ENCODE data around the gene TENM3.
"Not testable (repeated sequence)": the region's sequence is repeated elsewhere in the genome, so short reads cannot be mapped to it uniquely, and the experiment has no call there.

TENM3 gene

DNA sequence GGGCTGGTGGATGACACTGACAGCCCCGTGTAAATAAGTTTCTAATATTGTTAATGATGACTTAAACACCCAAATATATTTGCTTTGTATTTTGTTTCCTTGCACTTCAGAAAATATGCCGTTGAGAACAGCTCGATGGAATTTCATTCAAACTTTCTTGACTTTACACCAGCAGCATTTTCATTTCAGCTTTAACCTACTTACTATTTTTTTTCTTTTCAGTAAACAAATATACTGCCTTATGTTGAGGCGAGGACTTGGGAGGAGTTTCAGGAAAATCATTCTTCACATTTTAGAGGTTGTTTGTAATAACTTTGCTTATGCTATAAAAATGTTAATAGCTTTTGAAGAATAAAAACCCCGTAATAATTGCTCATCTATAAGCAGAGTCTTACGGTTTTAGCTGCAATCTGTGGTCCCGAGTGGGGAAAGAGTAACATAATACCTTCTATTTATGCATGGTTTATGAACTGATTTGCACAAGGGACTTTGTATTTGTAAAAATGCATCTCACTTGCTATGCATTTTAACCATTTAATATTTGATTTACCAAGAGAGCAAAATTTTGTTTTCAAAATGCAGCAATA lies 14.1 kb upstream of the TENM3 start:
- no peak for DNase-seq

DNA sequence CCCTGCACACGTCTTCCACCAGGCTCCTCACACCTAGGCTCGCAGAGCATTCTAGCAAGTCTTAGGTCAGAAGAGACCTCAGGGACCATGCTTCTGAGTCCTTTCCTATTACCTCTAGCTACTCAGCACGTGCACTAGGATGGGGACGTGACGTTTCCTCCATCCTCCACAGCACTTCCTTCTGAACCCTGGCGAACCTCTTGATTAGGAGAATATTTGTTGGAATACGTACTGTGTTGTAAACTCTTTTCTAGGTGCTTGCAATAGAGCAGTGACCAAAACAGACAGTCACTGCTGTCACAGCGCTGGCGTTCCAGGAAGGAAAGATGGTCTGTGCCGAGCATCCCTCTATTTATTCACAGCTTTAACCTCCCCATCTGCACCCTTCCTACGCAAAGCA lies 12.9 kb upstream of the TENM3 start:
- DNase-seq, result no peak

DNA sequence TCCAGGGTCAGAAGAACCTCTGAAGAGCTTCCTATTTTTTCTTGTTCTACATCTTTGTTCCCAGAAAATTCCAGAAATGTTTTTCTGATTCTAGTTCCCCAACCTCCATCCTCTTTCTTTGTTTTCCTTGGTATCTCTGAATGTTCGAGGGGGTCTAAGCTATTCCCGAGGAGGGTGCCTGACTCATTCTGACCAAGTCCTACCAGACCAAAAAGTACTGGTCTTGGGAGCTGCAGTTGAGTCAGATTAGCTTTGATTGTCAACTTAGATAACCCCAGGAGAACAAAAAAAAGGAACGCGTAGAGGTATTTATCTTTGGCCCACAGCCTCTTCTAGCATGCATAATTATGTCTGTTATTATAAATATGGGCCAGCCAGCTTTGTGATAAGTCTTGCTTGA lies 12.1 kb upstream of the TENM3 start:
- no peak for DNase-seq

DNA sequence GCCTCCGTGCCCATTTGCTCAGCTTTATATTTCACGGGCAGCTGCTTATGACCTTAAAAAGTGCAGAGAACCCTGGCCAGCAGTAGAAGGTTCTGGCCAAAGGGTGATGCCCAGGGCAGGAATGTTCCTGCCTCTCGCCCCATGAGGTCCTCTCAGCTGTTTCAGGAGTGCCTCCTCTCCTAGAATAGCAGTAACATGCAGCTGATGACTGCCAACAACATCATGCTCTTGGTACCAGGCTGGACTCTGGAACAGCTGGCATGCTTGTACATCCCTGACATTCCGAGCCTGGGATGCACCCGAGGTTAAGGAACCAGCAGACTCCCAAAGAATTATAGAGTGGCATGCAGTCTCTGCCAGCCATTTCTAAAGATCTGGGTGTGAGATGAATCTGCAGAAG lies 11.7 kb upstream of the TENM3 start:
- DNase-seq, result no peak

DNA sequence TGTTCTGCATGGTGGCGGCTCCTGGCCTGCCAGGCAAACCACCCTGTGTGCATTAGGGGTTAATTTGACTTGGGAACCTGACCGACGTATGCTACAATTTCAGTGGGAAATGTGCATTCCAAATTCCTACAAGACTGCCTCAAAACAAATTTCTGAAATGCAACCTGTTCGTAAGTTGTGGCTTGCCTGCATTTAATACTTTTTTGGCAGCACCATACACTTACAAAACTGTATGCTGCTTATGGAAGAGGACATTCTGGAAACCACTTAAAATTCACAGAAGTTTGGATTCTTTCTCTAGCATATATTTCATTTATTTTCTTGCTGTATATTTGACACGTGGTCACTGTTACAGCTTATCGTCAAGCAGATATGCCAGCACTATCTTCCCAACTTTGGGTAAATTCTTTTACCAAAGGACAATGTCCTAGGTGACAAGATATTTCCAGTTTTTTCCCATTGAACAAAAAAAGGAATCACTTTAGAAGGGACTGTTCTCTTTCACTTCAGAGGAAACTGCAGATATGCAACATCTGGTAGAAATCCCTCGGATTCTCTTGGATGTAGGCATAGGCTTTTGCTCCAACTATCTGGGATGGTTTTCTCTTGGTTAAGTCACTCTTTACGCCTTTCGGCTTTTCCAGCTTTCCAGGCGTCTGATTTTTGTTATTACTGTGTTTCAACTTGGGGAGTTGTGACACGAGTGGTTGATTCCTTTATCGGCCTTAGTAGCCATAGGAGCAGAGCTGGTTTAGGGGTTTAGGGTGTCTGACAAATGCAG lies 9.7 kb upstream of the TENM3 start:
- no peak for DNase-seq

DNA sequence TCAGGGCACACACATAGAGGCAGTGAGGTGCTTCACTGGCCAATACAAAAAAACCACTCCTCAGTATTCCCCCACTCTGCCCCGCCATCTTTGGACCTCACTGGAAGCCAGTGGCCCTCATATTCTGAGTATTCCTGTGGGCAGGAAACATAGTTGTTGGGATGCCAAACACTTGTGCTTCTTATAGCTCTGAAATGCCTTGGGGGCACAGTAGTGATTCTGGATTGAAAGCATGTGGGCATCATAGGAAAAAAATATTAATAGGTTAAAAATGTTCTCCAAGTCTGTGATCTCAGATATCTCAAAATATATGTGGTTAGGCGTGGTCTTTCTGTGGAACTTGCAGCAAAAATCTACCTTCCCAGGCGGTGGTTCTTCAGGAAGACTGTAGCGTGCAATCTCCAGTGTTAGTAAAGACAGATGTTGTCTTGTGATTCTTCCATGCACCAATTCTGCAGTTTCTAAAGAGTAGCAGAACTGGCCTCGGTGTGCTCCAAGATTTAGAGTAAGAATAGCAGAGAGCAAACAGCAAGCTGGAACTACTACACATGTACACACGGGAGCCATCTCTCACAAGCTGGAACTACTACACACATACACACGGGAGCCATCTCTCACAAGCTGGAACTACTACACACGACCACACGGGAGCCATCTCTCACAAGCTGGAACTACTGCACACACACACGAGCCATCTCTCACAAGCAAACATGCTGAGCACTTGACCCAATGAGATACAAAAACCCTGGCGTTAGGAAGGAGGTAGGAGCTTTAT lies 8.0 kb upstream of the TENM3 start:
- DNase-seq, result no peak

DNA sequence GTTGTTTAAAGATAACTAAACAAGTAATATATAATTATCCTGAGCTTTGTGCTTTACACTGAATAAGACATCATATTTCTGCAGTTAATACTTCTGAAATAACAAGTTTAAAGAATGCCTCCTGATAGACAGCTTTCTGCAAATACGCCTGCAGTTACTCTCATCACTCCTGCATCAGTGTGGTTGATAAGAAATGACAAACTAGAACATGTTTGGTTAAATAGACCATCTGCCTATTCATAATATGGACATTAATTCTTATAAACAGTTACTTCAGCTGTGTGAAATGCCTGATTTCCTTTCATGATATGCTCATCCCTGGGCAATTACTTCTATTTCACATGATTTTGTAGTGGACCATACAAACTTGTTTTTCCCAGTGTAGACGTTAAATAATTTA lies 7.0 kb upstream of the TENM3 start:
- no peak for DNase-seq

DNA sequence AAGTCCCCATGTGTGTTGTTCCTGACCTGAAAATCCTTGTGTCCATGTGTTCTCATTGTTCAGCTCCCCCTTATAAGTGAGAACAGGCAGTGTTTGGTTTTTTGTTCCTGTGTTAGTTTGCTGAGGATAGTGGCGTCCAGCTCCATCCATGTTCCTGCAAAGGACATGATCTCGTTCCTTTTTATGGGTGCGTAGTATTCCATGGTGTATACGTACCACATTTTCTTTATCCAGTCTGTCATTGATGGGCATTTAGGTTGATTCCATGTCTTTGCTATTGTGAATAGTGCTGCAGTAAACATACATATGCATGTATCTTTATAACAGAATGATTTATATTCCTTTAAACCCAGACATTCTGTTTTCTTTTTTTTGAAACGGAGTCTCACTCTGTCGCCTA lies 6.2 kb upstream of the TENM3 start:
- DNase-seq, result not testable (repeated sequence)

DNA sequence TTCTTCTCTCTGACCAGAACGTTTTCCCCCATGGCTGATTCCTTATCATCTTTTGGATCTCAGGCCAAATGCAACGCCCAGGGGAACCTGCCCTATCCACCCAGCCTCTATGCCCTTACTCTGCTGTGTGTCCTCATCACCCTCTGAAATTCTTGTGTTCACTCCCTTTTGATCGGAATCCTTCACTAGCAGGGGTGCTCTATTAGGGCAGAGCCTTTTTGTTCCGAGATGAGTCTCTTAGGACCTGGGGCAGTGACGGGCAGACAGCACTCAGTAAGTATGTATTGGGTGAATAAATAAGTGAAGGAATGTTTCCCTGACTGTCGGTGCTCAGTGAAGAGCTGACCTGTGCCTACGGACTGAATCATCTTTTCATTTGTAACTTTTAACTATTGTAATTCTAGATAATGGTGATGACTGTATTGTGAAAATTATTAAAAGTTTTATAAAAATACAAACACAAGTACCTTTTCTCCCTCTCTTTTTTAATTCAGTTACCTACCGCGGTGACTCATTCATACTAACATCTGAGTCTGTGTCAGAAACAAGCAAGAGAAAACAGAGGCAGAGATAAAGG lies 4.8 kb upstream of the TENM3 start:
- DNase-seq, result no peak

DNA sequence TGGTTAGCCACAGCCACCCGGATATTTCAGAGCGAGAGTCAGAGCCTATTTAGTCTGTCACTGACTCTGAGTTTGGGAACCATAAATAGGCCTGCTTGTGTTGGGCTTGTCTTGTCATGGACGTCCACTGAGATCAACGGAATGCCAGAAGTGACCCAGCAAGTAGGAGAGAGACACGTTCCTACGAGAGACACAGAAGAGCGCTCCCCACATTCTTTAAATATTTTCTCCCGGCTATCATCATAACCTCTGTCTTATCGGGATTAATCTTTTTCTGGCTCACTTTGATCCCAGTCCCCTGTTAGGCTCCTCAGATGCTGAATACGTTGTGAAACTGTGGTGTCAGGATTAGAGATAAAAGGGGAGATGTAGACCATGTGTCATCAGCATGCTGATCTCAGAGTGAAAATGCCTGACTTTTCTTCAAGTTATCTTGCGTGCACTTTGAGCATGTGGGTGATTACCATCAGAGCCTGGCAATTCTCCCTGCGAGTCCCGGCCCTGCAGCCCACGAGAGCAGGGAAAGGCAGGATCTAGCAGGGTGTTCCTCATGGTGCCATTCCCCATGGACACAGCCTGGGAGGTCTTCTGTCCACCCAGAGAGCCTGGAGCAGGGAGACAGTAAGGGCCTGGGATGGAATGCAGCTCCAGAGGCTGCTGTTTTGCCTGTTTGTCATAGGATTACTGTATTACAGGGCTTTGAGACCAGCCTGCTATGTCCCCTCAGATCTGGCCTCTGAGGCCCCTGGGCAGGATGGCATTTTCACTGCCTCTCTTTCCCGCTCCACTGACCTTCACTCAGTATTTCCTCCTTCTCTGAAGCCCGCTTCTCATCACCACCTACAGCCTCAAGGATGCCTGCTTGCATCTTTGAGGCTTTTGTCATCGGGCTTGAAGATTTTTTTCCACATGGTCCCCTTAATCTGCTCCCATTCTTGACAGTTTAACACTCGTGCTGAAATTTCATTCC lies 2.8 kb upstream of the TENM3 start:
- DNase-seq, result no peak

DNA sequence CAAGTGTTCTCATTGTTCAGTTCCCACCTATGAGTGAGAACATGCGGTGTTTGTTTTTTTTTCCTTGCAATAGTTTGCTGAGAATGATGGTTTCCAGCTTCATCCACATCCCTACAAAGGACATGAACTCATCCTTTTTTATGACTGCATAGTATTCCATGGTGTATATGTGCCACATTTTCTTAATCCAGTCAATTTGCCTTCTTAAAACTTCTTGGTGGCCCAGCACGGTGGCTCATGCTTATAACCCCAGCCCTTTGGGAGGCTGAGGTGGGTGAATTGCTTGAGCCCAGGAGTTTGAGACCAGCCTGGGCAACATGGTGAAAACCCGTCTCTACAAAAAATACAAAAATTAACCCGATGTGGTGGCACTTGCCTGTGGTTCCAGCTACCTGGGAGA lies 942 bp upstream of the TENM3 start:
- DNase-seq, result not testable (repeated sequence)

DNA sequence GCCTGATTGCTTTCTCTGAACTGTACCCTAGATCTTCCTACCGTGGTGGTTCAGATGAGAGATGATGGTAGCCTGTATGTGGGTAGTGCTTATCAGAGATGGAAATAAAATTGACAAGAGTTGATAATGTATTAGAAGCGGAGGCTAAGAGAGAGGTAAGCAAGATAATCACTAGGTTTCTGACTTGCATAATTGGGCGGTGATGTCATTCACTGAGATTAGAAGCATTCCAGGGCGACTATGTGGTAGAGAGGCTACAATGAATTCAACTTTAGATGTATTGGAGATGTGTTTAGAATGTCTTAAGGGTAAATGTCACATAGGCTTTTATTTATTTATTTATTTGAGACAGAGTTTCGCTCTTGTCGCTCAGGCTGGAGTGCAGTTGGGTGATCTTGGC lies 415 bp upstream of the TENM3 start:
- DNase-seq, result no peak

DNA sequence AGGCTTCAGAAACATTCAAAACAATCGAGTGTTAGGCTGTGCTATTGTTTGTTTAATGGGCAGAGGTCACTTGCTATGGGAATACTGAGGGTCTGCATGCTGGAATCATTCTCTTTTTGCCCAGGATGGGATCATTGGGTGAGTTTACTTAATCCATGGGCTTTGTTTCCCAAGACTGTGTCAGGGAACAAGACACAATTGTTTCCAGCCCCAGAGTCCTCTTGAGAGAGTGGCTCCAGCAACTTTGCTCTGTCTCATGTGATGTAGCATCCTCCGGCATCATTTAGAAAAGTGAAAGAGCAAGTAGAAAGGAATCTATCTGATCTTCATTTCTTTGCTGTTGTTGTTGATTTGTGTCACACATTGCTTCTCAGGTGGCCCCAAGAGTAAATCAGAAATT lies 1.8 kb downstream of the TENM3 start:
- DNase-seq, result no peak

DNA sequence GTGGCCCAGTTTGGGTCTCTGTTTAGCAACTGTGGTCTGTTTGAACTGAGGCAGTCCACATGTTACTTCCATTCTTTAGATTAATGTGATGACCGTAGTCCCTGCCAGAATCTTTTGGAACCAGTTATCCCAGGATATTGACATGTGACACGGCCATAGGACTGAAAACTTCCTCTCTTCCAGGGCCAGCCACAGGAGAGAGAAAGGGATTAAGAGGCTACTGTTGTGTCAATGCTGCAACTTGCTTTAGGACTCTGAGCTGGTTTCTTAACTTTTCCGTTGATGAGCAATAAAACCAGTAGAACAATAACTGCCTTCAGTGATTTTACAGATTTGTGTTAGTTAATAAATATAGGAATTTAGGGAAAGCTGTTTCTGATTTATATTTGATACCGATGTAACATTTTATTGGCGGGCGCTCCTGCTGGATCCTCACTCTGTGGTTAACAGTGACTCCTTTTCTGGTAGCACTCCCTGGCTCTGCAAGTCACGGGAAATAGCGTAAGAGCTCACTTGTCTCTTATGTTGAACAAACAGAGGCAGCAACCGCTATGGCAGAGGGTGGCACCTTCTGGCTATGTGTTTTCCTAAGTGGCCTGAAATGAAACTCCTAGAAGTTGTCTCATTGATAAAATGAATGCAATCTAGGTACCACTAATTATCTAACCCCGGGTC lies 2.5 kb downstream of the TENM3 start:
- DNase-seq, result no peak

DNA sequence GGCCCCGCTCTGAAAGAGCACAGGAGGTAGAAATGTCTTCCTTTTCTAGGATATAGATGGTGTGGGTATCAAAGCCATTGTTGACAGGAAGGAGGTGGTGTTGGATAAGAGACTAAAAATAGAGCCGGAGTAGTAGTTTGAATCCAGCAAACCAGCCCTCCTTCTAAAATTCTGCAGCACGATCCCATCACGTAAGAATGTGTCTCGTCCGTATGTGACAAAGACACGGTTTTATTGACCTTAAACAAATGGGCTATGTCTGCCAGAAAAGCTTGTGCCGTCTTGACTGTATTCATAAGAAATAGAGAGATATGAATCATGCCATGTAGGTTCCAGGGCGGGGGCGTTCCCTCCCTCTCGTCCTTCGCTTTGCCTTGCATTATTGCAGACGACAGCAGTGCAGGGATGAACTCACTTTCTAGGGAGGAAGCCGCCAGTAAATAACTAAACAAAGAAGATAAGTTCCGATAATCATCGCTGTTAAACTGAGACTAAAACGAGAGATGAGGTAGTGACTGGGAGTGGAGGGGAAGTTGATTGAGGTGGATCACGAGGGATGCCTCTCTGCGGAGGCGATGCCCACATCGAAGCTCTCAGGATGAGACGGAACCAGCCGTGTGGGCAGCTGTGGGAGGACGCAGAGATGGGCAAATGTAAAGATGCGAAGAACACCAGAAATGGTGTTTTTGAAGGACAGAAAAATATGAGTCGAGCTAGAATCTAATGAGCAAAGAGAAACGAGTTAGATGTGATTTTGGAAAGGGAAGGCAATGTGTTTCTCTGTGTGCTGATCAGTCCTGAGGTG lies 3.4 kb downstream of the TENM3 start:
- DNase-seq, result no peak

DNA sequence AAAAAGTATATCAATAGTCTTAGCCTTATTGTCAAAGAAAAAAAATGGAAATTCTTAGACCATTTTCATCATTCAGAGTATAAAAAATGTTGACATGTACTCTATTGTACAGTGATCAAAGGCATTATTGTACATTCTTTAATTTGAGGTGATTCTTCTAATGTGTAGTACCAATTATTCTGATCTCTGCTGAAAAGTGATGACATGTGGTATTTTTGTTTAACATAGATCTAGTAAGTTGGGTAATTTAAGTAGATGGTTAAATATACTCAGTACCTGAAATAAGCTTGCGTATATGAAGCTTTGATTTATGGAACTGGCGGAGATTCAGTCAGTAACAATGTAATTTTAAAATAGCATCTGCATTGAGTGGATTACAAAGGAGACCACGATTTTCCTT lies 5.1 kb downstream of the TENM3 start:
- DNase-seq, result no peak

DNA sequence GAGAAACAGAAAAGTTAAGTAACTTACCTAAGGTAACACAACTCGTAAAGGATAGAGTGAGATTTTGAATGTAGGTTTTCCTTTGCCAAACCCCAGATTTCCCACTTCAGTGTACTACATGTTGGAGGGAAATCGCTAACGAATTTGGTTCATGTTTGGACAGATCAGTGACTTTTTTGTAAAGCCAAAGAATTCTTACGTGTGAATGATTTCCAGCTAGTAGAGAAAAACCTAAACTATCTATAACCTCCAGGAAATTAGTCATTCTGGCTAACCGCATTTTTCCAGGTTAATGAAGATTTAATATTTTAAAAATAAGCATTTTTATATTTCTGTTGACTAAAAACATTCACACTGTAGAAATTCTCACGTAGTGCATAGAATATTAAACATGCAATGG lies 7.2 kb downstream of the TENM3 start:
- DNase-seq, result no peak

DNA sequence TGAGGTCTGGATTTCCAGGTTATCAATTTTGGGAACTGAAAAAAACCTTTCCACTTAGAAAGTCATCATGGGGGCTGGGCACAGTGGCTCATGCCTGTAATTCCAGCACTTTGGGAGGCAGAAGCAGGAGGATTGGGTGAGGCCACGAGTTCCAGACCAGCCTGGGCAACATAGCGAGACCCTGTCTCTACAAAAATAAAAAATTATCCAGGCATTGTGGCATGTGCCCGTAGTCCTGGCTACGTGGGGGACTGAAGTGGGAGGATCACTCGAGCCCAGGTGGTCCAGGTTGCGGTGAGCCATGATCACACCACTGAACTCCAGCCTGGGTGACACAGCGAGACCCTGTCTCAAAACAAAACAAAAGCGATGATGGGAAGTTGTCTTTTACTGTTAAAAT lies 7.9 kb downstream of the TENM3 start:
- DNase-seq, result no peak

DNA sequence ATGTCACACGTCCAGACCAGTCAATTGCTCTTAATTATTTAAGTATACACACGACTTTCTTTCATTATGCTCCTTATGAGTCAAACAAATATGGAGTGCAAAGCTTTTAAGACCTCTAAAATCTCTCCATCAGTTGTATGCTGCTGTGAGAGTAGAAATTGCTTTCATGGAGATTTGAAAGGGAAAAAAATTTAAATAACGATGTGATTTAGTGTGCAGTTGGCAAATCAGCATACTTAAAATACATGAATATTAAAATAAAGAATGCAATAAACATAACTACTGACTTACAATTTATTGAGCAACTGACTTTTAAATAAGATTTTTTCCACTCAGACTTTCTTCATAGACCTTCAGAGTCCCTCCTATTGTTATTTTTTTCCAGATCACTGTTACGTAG lies 9.0 kb downstream of the TENM3 start:
- DNase-seq, result no peak

DNA sequence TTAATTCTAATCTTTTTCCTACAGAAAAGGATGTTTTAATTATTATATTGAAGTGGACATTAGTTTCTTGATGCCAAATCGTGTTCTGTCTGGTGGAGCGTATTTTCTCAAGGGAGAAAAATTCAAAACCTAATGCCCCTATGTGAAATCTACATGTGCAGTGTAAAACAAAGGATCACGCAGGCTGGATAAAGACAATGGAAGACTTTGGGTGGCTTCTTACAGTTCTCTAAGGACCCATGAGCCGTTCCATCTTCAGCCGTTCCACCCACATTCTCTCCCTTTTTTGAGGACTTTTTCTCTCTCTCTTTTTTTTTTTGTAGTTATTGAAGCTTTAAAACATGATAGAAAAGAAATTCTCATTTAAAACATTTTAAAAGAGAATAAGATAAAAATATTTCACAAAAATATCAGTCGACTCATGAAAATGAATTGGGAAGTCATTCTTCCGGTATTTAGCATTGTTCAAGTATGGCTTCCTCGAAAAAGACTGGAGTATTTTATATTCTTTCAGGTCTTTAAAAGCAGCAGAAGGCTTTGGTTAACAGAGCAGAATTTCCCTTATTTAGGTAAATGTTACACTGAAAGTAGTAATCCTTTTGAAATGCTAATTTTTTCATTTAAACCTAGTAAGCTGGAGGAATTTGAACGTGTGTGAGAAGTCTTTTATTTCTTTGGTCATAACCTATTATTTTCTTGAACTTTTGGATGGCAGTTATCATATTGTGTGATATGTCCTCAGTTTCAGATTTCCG lies 11.0 kb downstream of the TENM3 start:
- no peak for DNase-seq

All from NCI-H2081 (cell line).